ENCODE data around the gene ARL1. TPM values are rescaled to one million over a fixed set of nuclear protein-coding genes. Genes with fewer than 3 reads are reported as not detected.
"Not testable (repeated sequence)": the region's sequence is repeated elsewhere in the genome, so short reads cannot be mapped to it uniquely, and the experiment has no call there.

Gene ARL1
- total and polyA plus RNA-seq, 10 of the 15 experiments (the other 5 are each of a cell fraction or from before 2014, with no cell fraction given), result 28.5 to 95.0 (median 65.7) TPM

- no peaks in the 10 kb centered on the region; the same call in 1 of the 2 replicates for H3K4me1 ChIP-seq (ENCODE audit: control insufficient read depth, insufficient read depth, low read length)
- H3K79me2 ChIP-seq (ENCODE audit: control insufficient read depth, insufficient read depth, low read length), result peaks cover 36% of the 10 kb centered on the region
- peak overlapping the region; percentile 99 for H2AFZ ChIP-seq (ENCODE audit: control insufficient read depth, low read depth, low read length)
- SMC1A ChIA-PET (ENCODE audit: uncharacterized antibody, unreplicated experiment), result interaction anchor here (1.3 to 2.4 kb wide), 2 partner anchors 421 to 423 kb away, joined by 6 to 10 read pairs; no protein-coding TSS in a partner anchor
- in situ Hi-C loops (cut with MboI), result no loop called here
- no peaks in the 10 kb centered on the region for H3K9me3 ChIP-seq (replicated peaks; ENCODE audit: control insufficient read depth, insufficient read depth, low read length)
- H4K20me1 ChIP-seq (ENCODE audit: control insufficient read depth, insufficient read depth), result no peaks in the 10 kb centered on the region
- H3K36me3 ChIP-seq (ENCODE audit: control insufficient read depth in 2 of 2, insufficient read depth in 2 of 2, low read length in 1 of 2), result no peaks in the 10 kb centered on the region
- H3K9ac ChIP-seq (ENCODE audit: control insufficient read depth, insufficient read depth, low read length), result peak overlapping the region; percentile 99
- peak overlapping the region; percentile 93 for H3K4me3 ChIP-seq
- no TSS peak for BruUV-seq (replicated peaks)
- H3K27me3 ChIP-seq (replicated peaks in 1 of 2; ENCODE audit: control insufficient read depth in 2 of 2, insufficient read depth in 2 of 2, low read length in 1 of 2), result no peaks in the 10 kb centered on the region
- peak overlapping the region; percentile 98 for H3K4me2 ChIP-seq (ENCODE audit: control insufficient read depth, insufficient read depth)
- FAIRE-seq (no peak), ATAC-seq (peak; percentile 19; the same call in 2 of the 3 replicates), DNase-seq (ENCODE audit: low read depth, low spot score) (no peak)
- no peak for TF ChIP-seq CHD1 (IDR thresholded peaks at IDR 0.05; ENCODE audit: low read depth, low read length)
- no peak for TF ChIP-seq CBFB (IDR thresholded peaks at IDR 0.05; ENCODE audit: low read depth)
- TF ChIP-seq BCLAF1 (IDR thresholded peaks at IDR 0.05), result no peak
- no peak for TF ChIP-seq USF2 (IDR thresholded peaks at IDR 0.05; ENCODE audit: borderline replicate concordance, low read depth, low read length)
- TF ChIP-seq MEF2B (IDR thresholded peaks at IDR 0.05; ENCODE audit: partially characterized antibody, poor library complexity, severe bottlenecking), result no peak
- TF ChIP-seq IRF4 (IDR thresholded peaks at IDR 0.05; ENCODE audit: low read depth, low read length), result no peak
- H3K27ac ChIP-seq (ENCODE audit: control insufficient read depth, insufficient read depth), result peak overlapping the region; percentile 100
- intact Hi-C loops (cut with micrococcal nuclease; ENCODE audit: unreplicated experiment), result no loop called here
- RAD21 ChIA-PET (ENCODE audit: unreplicated experiment), result interaction anchor here (0.9 to 1.2 kb wide), 4 partner anchors 345 to 423 kb away, joined by 3 to 4 read pairs (median 4); partner anchors contain the start of gene GNPTAB
- POLR2A ChIA-PET, result interaction anchor here (0.5 to 1.6 kb wide), 2 partner anchors 12 to 170 kb away, joined by 4 read pairs; no protein-coding TSS in a partner anchor
- CTCF ChIA-PET, result interaction anchor here (0.6 to 2.4 kb wide), 7 partner anchors 8 to 433 kb away, joined by 3 to 9 read pairs (median 4); no protein-coding TSS in a partner anchor
- under 1% methylated on average over 18 of the region's 18 CpGs for WGBS (ENCODE audit: insufficient coverage, insufficient replicate concordance, low lambda C conversion rate, missing lambda C conversion rate)
These were observed 530 bp downstream of the ARL1 start for GRCh38 chr12:101407049-101407435.

- ATAC-seq; CTCF ChIA-PET; POLR2A ChIA-PET; in situ Hi-C loops (cut with MboI); H3K9me3 ChIP-seq (replicated peaks; ENCODE audit: control insufficient read depth, insufficient read depth, low read length); H3K27me3 ChIP-seq (replicated peaks in 1 of 2; ENCODE audit: control insufficient read depth in 2 of 2, insufficient read depth in 2 of 2, low read length in 1 of 2); RAD21 ChIA-PET (ENCODE audit: unreplicated experiment); H3K4me1 ChIP-seq (ENCODE audit: control insufficient read depth, insufficient read depth, low read length); H4K20me1 ChIP-seq (ENCODE audit: control insufficient read depth, insufficient read depth); H3K9ac ChIP-seq (ENCODE audit: control insufficient read depth, insufficient read depth, low read length); DNase-seq (ENCODE audit: low read depth, low spot score); H3K4me2 ChIP-seq (ENCODE audit: control insufficient read depth, insufficient read depth); H3K79me2 ChIP-seq (ENCODE audit: control insufficient read depth, insufficient read depth, low read length); H3K36me3 ChIP-seq (ENCODE audit: control insufficient read depth in 2 of 2, insufficient read depth in 2 of 2, low read length in 1 of 2); SMC1A ChIA-PET (ENCODE audit: uncharacterized antibody, unreplicated experiment); H3K27ac ChIP-seq (ENCODE audit: control insufficient read depth, insufficient read depth); H3K4me3 ChIP-seq; intact Hi-C loops (cut with micrococcal nuclease; ENCODE audit: unreplicated experiment); FAIRE-seq; H2AFZ ChIP-seq (ENCODE audit: control insufficient read depth, low read depth, low read length); BruUV-seq (replicated peaks): not testable (repeated sequence)
- WGBS (ENCODE audit: insufficient coverage, insufficient replicate concordance, low lambda C conversion rate, missing lambda C conversion rate), result 73% methylated on average over 2 of the region's 3 CpGs
These were observed 16.4 kb downstream of the ARL1 start for GRCh38 chr12:101391181-101391580.

All from GM12878 (cell line).